GM19239 (cell line): ENCODE measurements around the gene LRRC36.

Experiments
- DNase-seq: peaks from one replicate; pipeline ENCODE4 v3.0.0; 2011; ENCODE audit warnings: low spot score; ENCODE audit not compliant: insufficient read length
- FAIRE-seq: peaks from 2 replicates; lab custom pipeline; 2011; peaks lifted over from hg19 to GRCh38; lab: Jason Lieb, UNC

Gene LRRC36

GRCh38 chr16:67326472-67327309, at the start of gene LRRC36, which contains the start of gene KCTD19:
LRRC36 (plus strand) TSS chr16:67326815; CDS start chr16:67326863, 48 bp downstream.
KCTD19 (minus strand) TSS chr16:67326741; CDS start chr16:67326707, 34 bp downstream.
- FAIRE-seq (no peak), DNase-seq (peak; percentile 50)

GRCh38 chr16:67277294-67277998, 49.2 kb upstream of the LRRC36 start:
- FAIRE-seq (no peak), DNase-seq (no peak)

GRCh38 chr16:67277999-67278772, 48.4 kb upstream of the LRRC36 start:
- FAIRE-seq: no peak
- DNase-seq: no peak

GRCh38 chr16:67278773-67279295, 47.8 kb upstream of the LRRC36 start:
- DNase-seq (peak; percentile 79), FAIRE-seq (peak; percentile 53)

- FAIRE-seq (peak; percentile 56), DNase-seq (peak; percentile 98)
Measured at GRCh38 chr16:67279296-67280089, 47.1 kb upstream of the LRRC36 start, which contains the start of gene PLEKHG4. PLEKHG4 (plus strand) TSS chr16:67279532; CDS start chr16:67280045, 513 bp downstream.

- DNase-seq: no peak
Measured at GRCh38 chr16:67280090-67281015, 46.3 kb upstream of the LRRC36 start.

GRCh38 chr16:67281536-67282446, 44.8 kb upstream of the LRRC36 start:
- no peak for DNase-seq

More at GRCh38 chr16:67280090-67281015, 46.3 kb upstream of the LRRC36 start:
- FAIRE-seq: no peak

GRCh38 chr16:67282447-67282805, 44.2 kb upstream of the LRRC36 start:
- no peak for DNase-seq
- no peak for FAIRE-seq

More at GRCh38 chr16:67281536-67282446, 44.8 kb upstream of the LRRC36 start:
- no peak for FAIRE-seq

- DNase-seq (no peak), FAIRE-seq (no peak)
Measured at GRCh38 chr16:67283039-67283825, 43.4 kb upstream of the LRRC36 start.

GRCh38 chr16:67283826-67284555, 42.6 kb upstream of the LRRC36 start:
- DNase-seq (no peak), FAIRE-seq (no peak)

GRCh38 chr16:67284699-67285646, 41.6 kb upstream of the LRRC36 start:
- DNase-seq (no peak), FAIRE-seq (no peak)

- no peak for DNase-seq
- no peak for FAIRE-seq
Measured at GRCh38 chr16:67286441-67287235, 40.0 kb upstream of the LRRC36 start.

GRCh38 chr16:67287960-67288359, 38.7 kb upstream of the LRRC36 start:
- FAIRE-seq: no peak
- no peak for DNase-seq

- FAIRE-seq: no peak
- no peak for DNase-seq
Measured at GRCh38 chr16:67291461-67291860, 35.2 kb upstream of the LRRC36 start.
